OCI-LY3 (cell line): ENCODE data around the gene CD300LD.

ENCODE experiments used
- H2AFZ ChIP-seq: fragments of 200-600, 300-600 bp; shearing (Covaris generic); 2 replicates; pipeline ENCODE4 v1.6.0; 2014; ENCODE audit warnings: antibody characterized with exemption, low read depth, low read length
- H3K27ac ChIP-seq: fragments of 200-600, 300-600 bp; sonication (generic); 2 replicates; pipeline ENCODE4 v1.5.1; 2014; ENCODE audit warnings: mild to moderate bottlenecking, low read length, moderate library complexity, mixed read lengths
- H3K27me3 ChIP-seq: fragments of 200-600, 300-600 bp; sonication (generic); 2 replicates; pipeline ENCODE4 v1.6.1; 2014; ENCODE audit warnings: low read depth, low read length, mixed read lengths
- H3K36me3 ChIP-seq: fragments of 200-600, 300-600 bp; sonication (generic); replicated peaks from 2 replicates; pipeline ENCODE3; 2014; ENCODE audit warnings: low read depth, low read length, mixed read lengths
- H3K4me1 ChIP-seq: fragments of 300-600, 200-600 bp; sonication (generic); 2 replicates; pipeline ENCODE4 v1.6.1; 2014; ENCODE audit warnings: low read length, mixed read lengths
- H3K4me2 ChIP-seq: fragments of 200-600, 300-600 bp; sonication (generic); 2 replicates; pipeline ENCODE4 v1.6.1; 2014; ENCODE audit warnings: low read length, mixed read lengths
- H3K4me3 ChIP-seq: fragments of 300-600, 200-600 bp; sonication (generic); 2 replicates; pipeline ENCODE4 v1.5.1; 2014; ENCODE audit warnings: antibody characterized with exemption, mild to moderate bottlenecking, low read length, moderate library complexity
- H3K79me2 ChIP-seq: fragments of 300-600, 200-600 bp; shearing (Covaris generic); 2 replicates; pipeline ENCODE4 v1.6.1; 2014; ENCODE audit warnings: mild to moderate bottlenecking, low read length, mixed read lengths
- H3K9ac ChIP-seq: fragments of 300-600, 200-600 bp; shearing (Covaris generic); 2 replicates; pipeline ENCODE4 v1.6.0; 2014; ENCODE audit warnings: mild to moderate bottlenecking, low read length, moderate library complexity
- H3K9me3 ChIP-seq: fragments of 200-600, 300-600 bp; shearing (Covaris generic); 2 replicates; pipeline ENCODE4 v1.6.1; 2014; ENCODE audit warnings: low read length, mixed read lengths; ENCODE audit not compliant: insufficient read depth
- H4K20me1 ChIP-seq: fragments of 200-600, 300-600 bp; sonication (generic); 2 replicates; pipeline ENCODE4 v1.6.1; 2016; ENCODE audit warnings: low read length, mixed read lengths; ENCODE audit not compliant: insufficient read depth
- CTCF ChIP-seq: fragments of 200-600, 300-600 bp; sonication (generic); IDR thresholded peaks from 2 replicates; pipeline ENCODE4 v1.5.1; 2014; ENCODE audit warnings: antibody characterized with exemption, low read length, low read depth
- EZH2phosphoT487 ChIP-seq: fragments of 200-600 bp; shearing (Covaris generic); IDR thresholded peaks from 2 replicates; pipeline ENCODE4 v1.6.1; 2018; ENCODE audit warnings: antibody characterized with exemption, mixed run types, low read depth

The CD300LD gene

GRCh38 chr17:74624131-74624530 is 32.0 kb upstream of the CD300LD start:
- Histone ChIP-seq H3K27me3 (peaks cover 72% of the 10 kb centered on the region), H3K9me3 (peaks cover 11% of the 10 kb centered on the region; the same call in 1 of the 2 replicates), H2AFZ (no peak overlapping the region), H3K79me2 (no peaks in the 10 kb centered on the region), H3K36me3 (no peaks in the 10 kb centered on the region), H3K4me1 (no peaks in the 10 kb centered on the region), H3K4me3 (no peak overlapping the region), H3K4me2 (no peak overlapping the region), H3K27ac (no peak overlapping the region), H3K9ac (no peak overlapping the region), H4K20me1 (no peaks in the 10 kb centered on the region)
- TF ChIP-seq CTCF (no peak), EZH2phosphoT487 (no peak)

GRCh38 chr17:74623693-74624093 is 31.6 kb upstream of the CD300LD start, which contains the start of gene CD300E:
Gene CD300E, minus strand, starts transcription at chr17:74623738. Its CDS starts 117 bp downstream, at chr17:74623621.
- Histone ChIP-seq H4K20me1 (no peaks in the 10 kb centered on the region), H3K9me3 (peaks cover 11% of the 10 kb centered on the region; the same call in 1 of the 2 replicates), H3K27ac (no peak within 1 kb of the TSS), H3K27me3 (peaks cover 77% of the 10 kb centered on the region), H3K79me2 (no peaks in the 10 kb centered on the region), H3K4me2 (no peak within 1 kb of the TSS), H3K4me3 (no peak within 1 kb of the TSS), H3K36me3 (no peaks in the 10 kb centered on the region), H3K9ac (no peak within 1 kb of the TSS), H3K4me1 (no peaks in the 10 kb centered on the region), H2AFZ (no peak within 1 kb of the TSS)
- TF ChIP-seq CTCF, result no peak
- no peak for TF ChIP-seq EZH2phosphoT487

- Histone ChIP-seq H3K27ac (no peak overlapping the region), H3K4me2 (no peak overlapping the region), H3K36me3 (no peaks in the 10 kb centered on the region), H3K4me1 (no peaks in the 10 kb centered on the region), H3K9ac (no peak overlapping the region), H3K27me3 (peaks cover 72% of the 10 kb centered on the region), H3K4me3 (no peak overlapping the region), H3K79me2 (no peaks in the 10 kb centered on the region), H2AFZ (no peak overlapping the region), H3K9me3 (no peaks in the 10 kb centered on the region), H4K20me1 (no peaks in the 10 kb centered on the region)
- TF ChIP-seq CTCF (no peak), EZH2phosphoT487 (no peak)
These were observed 27.1 kb upstream of the CD300LD start for GRCh38 chr17:74619077-74619673.

- peaks cover 71% of the 10 kb centered on the region for H3K27me3 ChIP-seq
- H2AFZ ChIP-seq, result no peak overlapping the region
- H3K9ac ChIP-seq, result no peak overlapping the region
- H3K27ac ChIP-seq, result no peak overlapping the region
- H3K9me3 ChIP-seq, result no peaks in the 10 kb centered on the region
- H3K4me1 ChIP-seq, result no peaks in the 10 kb centered on the region
- H3K4me3 ChIP-seq, result no peak overlapping the region
- TF ChIP-seq CTCF, result no peak
- no peak for TF ChIP-seq EZH2phosphoT487
- no peaks in the 10 kb centered on the region for H4K20me1 ChIP-seq
- no peaks in the 10 kb centered on the region for H3K79me2 ChIP-seq
- no peak overlapping the region for H3K4me2 ChIP-seq
- no peaks in the 10 kb centered on the region for H3K36me3 ChIP-seq
These were observed 26.4 kb upstream of the CD300LD start for GRCh38 chr17:74618451-74618850.
